22Rv1 (cell line): ENCODE data around the gene LRFN3.

ENCODE experiments used
- CTCF ChIP-seq: fragments of 450-650 bp; IDR thresholded peaks from 2 replicates; pipeline ENCODE4 v1.5.1; 2017; ENCODE audit warnings: mild to moderate bottlenecking
- ZFX ChIP-seq: fragments of 450-650 bp; IDR thresholded peaks from 2 replicates; pipeline ENCODE4 v1.6.1; 2017; ENCODE audit warnings: antibody characterized with exemption, borderline replicate concordance

- TF ChIP-seq CTCF (no peak), ZFX (no peak)
Measured at GRCh38 chr19:35887197-35887596, 49.0 kb upstream of the LRFN3 start.
